Inflammatory macrophage treated with lipopolysaccharide for 1 hour (primary cell): Measurements from ENCODE around the gene FARS2.

Experiments used
- DNase-seq, 2 donors: peaks; one replicate each; pipeline ENCODE4 v3.0.0-alpha.2; 2020 to 2022

The FARS2 gene

GRCh38 chr6:5383856-5384255, 122.5 kb downstream of the FARS2 start:
- DNase-seq: no peak

- no peak for DNase-seq
Observed at GRCh38 chr6:5384276-5384675, 123.0 kb downstream of the FARS2 start.

DNA sequence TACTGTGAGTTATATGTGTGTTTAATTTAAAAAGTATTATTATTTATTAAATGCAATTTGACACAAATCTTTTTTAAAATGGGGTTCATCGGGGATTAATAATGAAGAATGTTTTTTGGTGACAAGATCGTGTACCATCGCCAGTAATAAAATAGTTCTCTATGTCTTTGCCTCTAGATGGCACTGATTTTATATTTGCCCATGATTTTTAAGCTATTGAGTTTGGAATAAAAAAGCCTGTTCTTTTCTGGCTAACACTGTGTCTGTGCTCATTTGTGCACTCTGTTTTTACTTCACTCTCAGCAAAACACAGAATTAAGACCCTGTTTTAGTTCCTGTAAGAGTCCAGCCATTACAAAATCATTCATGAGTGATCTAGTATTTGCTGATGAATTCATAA, 127.0 kb downstream of the FARS2 start:
- DNase-seq: no peak

DNA sequence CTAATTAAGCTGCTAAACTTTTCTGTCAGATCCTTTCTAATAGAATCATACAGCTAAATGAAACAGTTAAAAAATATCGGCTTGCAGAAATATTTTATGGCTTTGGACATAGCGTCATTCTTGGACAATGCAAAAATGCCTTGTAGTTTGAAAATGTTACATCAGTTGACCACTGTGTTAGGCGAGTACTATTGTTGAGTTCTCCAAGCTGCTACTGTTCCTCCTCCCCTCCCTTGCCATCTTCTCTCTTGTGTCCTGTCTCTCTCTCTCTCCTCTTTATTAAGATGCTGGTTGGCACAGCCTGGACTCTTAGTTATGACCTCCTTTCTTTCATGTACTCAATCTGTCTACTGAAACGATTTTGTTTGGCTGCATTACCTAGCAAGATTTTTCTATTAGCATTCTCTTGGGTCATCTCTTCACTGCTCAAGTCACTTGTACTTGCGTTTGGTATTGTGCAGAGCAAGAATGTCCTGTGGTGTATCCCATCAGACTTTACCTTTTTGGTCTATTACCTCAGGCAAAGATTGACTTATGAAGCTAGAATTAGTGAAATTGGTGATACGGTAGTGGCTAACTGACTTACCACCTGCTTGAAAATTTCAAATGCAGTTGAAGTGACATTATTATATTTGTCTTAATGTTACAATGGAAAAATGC, 127.9 kb downstream of the FARS2 start:
- DNase-seq: no peak

GRCh38 chr6:5390177-5390576, 128.9 kb downstream of the FARS2 start:
- DNase-seq: no peak

- peak in 1 of 2 donors; percentile 14 for DNase-seq
Observed at GRCh38 chr6:5394280-5394679, 133.0 kb downstream of the FARS2 start.

- no peak for DNase-seq
Observed at GRCh38 chr6:5395719-5396118, 134.4 kb downstream of the FARS2 start.

GRCh38 chr6:5398530-5398929, 137.2 kb downstream of the FARS2 start:
- DNase-seq: peak; percentile 48 to 76

GRCh38 chr6:5399391-5399790, 138.1 kb downstream of the FARS2 start:
- no peak for DNase-seq

- DNase-seq: peak; percentile 9 to 22
Observed at GRCh38 chr6:5401845-5402738, 140.8 kb downstream of the FARS2 start.

GRCh38 chr6:5403076-5403475, 141.8 kb downstream of the FARS2 start:
- no peak for DNase-seq

- DNase-seq: no peak
Observed at GRCh38 chr6:5403609-5404008, 142.3 kb downstream of the FARS2 start.

- DNase-seq: no peak
Observed at GRCh38 chr6:5405976-5406375, 144.7 kb downstream of the FARS2 start.

- DNase-seq: no peak
Observed at GRCh38 chr6:5411414-5411813, 150.1 kb downstream of the FARS2 start.

- DNase-seq: no peak
Observed at GRCh38 chr6:5412017-5412416, 150.7 kb downstream of the FARS2 start.

DNA sequence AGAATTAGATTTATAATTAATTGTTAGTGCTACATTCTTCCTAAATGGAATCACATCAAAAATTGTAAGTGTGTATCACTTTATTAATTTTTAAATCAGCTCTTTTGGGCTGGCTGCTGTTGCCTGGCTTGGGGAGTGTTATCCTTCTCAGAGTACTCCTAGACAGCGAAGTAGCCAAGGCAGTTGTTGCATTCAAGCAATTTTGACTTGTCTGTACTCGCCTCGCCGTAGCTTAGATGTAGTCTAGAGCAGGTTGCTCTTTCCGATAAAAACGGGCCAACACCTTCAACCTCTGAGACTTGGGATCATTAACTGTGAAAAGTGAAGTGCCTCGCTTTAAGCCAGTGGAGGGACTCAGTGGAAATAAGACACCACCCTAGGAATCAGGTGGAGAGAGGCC, 151.3 kb downstream of the FARS2 start:
- DNase-seq: no peak

GRCh38 chr6:5416250-5416649, 154.9 kb downstream of the FARS2 start:
- no peak for DNase-seq

GRCh38 chr6:5422321-5422915, 161.1 kb downstream of the FARS2 start:
- DNase-seq: no peak

DNA sequence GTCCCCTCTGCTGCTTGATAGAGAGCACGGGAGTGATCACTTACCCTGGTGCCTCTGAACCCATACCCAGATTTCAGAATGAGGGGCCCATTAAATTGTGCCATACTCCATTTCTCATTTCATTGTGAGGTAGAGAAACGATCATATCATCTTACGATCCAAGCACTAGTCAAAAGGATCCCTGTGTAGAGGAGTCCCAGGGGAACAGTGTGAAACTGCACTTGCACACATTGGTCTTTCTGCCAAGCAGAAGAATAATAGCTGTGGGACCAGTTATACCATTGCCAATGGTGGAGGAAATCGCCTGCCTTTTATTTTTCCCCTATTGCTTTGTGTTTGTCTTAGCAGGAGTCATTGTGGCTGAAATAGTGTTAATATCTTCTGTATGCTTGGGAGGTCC, 161.9 kb downstream of the FARS2 start:
- DNase-seq: no peak

- DNase-seq: no peak
Observed at GRCh38 chr6:5424726-5425125, 163.4 kb downstream of the FARS2 start.

DNA sequence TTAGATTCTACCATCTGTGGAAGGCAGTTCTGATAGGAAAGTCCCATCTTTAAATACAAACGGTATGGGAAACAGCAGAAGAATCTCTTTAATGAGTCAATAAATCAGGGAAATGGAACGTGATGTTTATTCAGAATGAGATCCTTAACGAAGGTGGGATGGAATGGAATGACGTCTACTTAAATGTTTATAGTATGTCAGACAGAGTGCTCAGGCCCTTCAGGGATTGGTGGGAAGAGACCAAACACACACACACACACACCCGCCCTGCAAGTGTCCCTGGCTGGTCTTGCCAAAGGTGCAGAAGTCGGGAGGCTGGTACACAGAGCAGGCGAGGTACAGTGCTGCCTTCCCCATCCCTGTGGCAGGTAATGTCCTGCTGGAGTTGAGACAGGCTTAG, 164.0 kb downstream of the FARS2 start:
- DNase-seq: no peak

- DNase-seq: no peak
Observed at GRCh38 chr6:5425797-5426196, 164.5 kb downstream of the FARS2 start.

DNA sequence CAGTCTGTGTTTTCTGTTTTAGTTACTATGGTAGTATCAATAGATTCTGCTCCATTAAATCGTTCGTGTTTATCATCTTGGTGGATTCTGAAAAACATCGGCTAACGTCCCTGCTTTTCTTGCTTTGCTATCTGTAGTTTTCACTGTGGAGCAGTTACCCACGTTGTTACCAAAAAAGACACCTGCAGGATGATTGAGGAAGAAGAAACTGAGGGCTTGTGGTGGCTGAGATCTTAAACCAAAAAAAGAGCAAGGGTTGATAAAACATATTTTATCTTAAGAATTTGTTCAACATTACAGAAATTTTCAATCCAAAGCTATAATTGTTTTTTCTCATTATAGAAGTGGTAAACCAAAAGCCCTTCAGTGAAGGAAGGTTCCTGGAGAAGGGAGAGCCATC, 166.3 kb downstream of the FARS2 start:
- DNase-seq: no peak

- no peak for DNase-seq
Observed at GRCh38 chr6:5433324-5433723, 172.0 kb downstream of the FARS2 start.
